MV-4-11 (cell line): ENCODE measurements around the gene SPOCK1.

Experiments
- DNase-seq: peaks from one replicate; lab custom pipeline; 2025; lab: John Stamatoyannopoulos, UW

The SPOCK1 gene

GRCh38 chr5:137292461-137293027 is 206.6 kb downstream of the SPOCK1 start:
- DNase-seq: no peak

GRCh38 chr5:137291436-137291835 is 207.7 kb downstream of the SPOCK1 start:
- DNase-seq: no peak

GRCh38 chr5:137291031-137291430 is 208.1 kb downstream of the SPOCK1 start:
- DNase-seq: no peak

- no peak for DNase-seq
Observed at GRCh38 chr5:137290373-137290772, 208.8 kb downstream of the SPOCK1 start.

GRCh38 chr5:137289856-137290255 is 209.3 kb downstream of the SPOCK1 start:
- DNase-seq: no peak

- DNase-seq: no peak
Observed at GRCh38 chr5:137287569-137287968, 211.6 kb downstream of the SPOCK1 start.

- peak; percentile 44 for DNase-seq
Observed at GRCh38 chr5:137286025-137286610, 213.0 kb downstream of the SPOCK1 start.

- no peak for DNase-seq
Observed at GRCh38 chr5:137283801-137284200, 215.3 kb downstream of the SPOCK1 start.

GRCh38 chr5:137282216-137282615 is 216.9 kb downstream of the SPOCK1 start:
- DNase-seq: no peak

GRCh38 chr5:137281201-137281600 is 217.9 kb downstream of the SPOCK1 start:
- no peak for DNase-seq

- DNase-seq: no peak
Observed at GRCh38 chr5:137280656-137281055, 218.5 kb downstream of the SPOCK1 start.

GRCh38 chr5:137279521-137280231 is 219.4 kb downstream of the SPOCK1 start:
- DNase-seq: no peak

- peak; percentile 72 for DNase-seq
Observed at GRCh38 chr5:137278476-137278875, 220.7 kb downstream of the SPOCK1 start.

- no peak for DNase-seq
Observed at GRCh38 chr5:137275083-137275482, 224.0 kb downstream of the SPOCK1 start.

- no peak for DNase-seq
Observed at GRCh38 chr5:137273511-137273910, 225.6 kb downstream of the SPOCK1 start.

- no peak for DNase-seq
Observed at GRCh38 chr5:137272831-137273230, 226.3 kb downstream of the SPOCK1 start.

- DNase-seq: no peak
Observed at GRCh38 chr5:137269946-137270345, 229.2 kb downstream of the SPOCK1 start.

GRCh38 chr5:137269274-137269673 is 229.9 kb downstream of the SPOCK1 start:
- DNase-seq: no peak

GRCh38 chr5:137268646-137269045 is 230.5 kb downstream of the SPOCK1 start:
- DNase-seq: no peak

- DNase-seq: no peak
Observed at GRCh38 chr5:137266186-137266585, 232.9 kb downstream of the SPOCK1 start.

GRCh38 chr5:137265457-137265856 is 233.7 kb downstream of the SPOCK1 start:
- DNase-seq: no peak

GRCh38 chr5:137264573-137264972 is 234.6 kb downstream of the SPOCK1 start:
- DNase-seq: no peak

- no peak for DNase-seq
Observed at GRCh38 chr5:137264041-137264440, 235.1 kb downstream of the SPOCK1 start.
